Epidermal melanocyte (primary cell): ENCODE data around the gene AGTR1.
"Not testable (repeated sequence)": the region's sequence is repeated elsewhere in the genome, so short reads cannot be mapped to it uniquely, and the experiment has no call there.

ENCODE experiments used
- DNase-seq: peaks from one replicate; pipeline ENCODE4 v3.0.0; 2011; ENCODE audit warnings: low spot score; ENCODE audit not compliant: insufficient read length

AGTR1 gene

DNA sequence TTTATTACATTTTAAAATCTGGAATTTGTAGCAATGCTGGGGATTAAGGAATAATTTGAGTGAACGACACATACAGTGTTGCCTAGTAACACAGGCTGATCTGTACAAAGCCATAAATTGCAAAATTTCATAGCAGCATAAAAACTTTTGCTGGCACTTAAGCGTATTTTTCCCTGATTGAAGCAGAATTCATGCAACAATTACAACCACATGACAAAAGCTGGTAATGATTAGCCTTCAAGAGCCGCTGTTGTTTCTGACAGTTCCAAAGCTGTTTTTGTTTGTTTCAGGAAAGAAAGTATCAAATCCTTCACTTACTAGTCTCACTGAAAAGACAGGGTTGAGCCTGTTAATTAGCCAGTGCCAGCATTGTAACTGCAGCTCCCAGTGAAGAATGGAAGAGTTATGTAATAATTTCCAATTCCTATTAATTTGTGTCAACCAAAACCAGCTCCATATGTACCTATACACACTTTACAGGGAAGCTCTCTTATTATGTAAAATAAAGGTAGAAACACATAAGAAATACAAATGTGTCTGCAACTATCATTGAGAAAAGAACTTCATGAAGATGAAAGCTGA is 60.7 kb downstream of the AGTR1 start:
- DNase-seq: no peak

DNA sequence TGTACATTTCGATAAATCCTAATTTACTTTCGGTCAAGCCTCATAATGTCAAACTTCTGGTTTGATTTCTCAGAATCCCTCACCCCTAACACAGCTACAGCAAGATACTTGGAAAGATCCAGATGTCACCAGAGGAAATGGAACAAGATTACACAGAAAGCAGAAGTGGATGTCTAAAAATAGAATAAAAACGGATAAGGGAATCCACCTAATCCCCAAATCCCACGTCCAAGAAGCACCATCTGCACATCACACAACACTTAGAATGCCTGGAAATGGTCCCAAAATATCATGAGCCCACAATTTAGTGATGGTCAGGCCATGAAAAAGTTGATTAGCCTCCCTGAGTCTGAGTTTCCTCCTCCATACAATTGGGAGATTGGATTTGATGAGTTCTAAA is 61.7 kb downstream of the AGTR1 start:
- DNase-seq: no peak

DNA sequence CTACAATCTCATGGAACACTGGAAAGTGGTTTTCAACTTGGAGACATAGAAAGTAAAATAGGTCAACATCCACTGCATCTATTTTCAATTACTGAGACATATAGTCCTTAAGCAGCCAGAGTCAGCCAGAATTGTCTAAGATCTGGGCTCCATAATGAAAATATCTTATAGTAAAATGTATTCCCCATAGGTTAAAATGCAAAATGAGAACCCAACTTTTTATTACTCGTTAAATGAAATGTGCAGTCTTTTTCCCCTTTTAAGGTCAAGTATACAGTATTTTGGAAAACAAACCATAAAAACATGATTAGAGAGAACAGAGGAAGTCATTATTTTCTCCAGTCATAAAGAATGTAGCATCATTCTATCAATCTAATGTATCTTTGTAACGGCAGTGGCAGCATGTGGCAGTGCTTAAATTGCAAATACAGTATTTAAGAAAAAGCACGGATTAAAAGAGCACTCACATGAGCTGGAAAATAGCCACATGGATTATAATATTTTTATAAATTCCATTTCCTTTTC is 65.5 kb downstream of the AGTR1 start:
- DNase-seq: no peak

DNA sequence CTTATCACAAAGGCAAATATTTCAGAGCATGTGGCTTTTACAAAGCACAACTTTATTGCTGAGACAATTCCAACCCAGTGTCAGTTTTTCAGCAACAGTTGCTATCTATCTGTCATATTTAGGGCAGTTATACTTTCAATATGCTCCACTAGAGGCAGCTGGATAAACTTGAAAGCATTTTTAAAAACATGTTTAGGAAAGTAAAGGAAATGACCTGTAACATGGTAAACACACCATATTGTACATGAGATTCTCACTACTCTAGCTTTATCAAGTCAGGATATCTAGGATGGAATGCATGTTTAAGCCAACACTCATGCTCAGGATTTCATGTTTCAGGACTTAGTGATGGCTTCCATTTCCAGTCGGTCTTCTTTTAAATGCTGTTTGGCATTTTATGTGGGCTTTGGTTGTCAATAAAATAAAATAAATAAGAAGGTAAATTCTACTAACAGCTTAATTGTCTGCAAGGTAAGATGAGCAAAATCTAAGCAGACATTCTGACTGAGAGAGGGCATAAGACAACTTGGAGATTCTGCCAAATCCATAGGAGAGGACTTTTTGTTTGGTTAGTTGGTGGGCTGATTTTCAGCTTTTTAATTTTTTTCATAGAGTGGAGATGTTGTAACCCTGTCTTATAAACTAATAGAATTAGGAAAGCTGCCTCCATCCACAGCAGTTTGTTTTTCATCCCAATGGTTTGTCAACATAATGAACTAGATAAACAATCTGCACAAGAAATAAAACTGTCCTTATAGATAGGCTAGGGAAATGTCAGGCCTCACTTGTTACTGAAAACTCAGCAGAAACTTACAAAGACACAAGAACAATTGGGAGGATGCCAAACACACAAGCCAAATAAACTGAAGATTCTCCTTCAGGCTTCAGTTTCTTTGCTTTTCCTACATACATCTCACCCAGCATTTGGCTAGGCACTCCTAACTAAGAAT is 66.6 kb downstream of the AGTR1 start:
- no peak for DNase-seq

DNA sequence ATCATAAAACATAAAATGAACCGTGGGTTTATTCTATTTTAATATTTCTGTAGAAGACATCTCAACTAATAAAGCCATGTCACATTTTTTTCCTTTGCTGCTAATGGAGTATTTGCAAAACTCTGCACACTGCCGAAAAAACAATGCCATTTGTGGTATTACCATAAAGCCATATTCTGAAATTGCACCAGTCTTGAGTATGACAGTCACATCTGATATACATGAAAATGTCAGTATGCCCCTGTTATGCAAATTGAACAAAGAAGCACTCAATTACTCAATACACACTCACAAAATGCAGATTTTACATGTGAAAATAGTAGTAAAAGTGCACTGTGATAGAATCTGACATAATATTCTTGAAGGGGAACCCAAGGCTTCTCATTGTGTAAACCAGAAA is 74.7 kb downstream of the AGTR1 start:
- DNase-seq: no peak

DNA sequence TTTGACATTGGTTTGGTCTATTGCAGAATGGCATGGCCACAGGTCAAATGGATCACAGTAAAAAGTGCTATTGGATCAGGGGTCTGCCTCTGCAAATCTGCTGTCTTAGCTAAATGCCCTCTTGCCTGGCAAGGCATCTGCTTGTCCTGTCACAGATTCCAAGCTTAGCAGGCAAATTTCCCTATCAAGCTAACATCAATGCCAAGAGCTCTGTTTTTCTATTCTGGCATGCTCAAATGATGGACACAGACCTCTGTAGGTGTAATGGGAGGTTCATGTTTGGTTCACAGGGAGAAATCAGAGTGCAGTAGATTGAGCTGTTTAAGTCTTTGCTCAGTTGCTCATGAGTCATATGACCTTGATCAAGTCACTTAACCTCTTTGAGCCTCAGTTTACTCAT is 75.1 kb downstream of the AGTR1 start:
- DNase-seq: no peak

DNA sequence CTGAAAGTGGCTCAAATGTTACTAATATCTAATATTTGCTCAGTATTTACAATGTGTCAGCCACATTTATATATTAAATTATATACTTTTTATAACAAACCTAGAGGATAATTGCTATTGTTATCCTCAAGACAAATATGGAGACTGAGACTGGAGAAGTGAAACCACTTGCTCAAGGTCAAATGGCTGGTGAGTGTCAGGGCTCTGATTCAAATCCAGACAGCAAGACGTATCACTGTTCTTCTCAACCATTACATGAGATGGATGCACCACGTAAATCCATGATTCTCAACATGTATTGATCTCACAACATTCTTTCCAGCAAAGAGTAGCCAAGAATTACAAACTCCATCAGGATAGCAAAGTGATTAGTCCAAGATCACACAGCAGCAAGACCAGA is 76.1 kb downstream of the AGTR1 start:
- DNase-seq: no peak

DNA sequence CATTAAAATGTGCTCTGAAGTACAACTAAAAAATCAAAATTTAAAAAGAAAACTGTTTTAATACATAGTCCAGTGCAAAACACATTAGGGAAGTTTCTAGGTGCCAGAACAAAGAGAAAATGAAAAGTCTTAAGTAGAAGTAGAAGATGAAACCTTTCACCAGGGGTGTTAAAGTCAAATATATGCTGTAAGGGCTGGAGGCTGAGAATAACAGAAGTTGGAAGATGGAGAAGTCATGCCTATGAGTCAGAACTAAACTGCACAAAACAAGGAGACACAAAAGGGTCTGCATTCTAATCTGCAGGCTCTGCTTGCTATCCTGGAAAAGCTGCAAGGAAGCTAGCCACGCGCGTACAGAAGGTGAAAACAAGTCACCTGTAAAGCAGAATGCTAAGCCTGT is 81.2 kb downstream of the AGTR1 start:
- no peak for DNase-seq

DNA sequence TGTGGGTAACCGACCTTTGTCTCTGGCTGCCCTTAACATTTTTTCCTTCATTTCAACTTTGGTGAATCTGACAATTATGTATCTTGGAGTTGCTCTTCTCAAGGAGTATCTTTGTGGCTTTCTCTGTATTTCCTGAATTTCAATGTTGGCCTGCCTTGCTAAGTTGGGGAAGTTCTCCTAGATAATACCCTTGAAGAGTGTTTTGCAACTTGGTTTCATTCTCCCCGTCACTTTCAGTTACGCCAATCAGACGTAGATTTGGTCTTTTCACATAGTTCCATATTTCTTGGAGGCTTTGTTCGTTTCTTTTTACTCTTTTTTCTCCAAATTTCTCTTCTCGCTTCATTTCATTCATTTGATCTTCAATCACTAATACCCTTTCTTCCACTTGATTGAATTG is 87.3 kb downstream of the AGTR1 start:
- not testable (repeated sequence) for DNase-seq

DNA sequence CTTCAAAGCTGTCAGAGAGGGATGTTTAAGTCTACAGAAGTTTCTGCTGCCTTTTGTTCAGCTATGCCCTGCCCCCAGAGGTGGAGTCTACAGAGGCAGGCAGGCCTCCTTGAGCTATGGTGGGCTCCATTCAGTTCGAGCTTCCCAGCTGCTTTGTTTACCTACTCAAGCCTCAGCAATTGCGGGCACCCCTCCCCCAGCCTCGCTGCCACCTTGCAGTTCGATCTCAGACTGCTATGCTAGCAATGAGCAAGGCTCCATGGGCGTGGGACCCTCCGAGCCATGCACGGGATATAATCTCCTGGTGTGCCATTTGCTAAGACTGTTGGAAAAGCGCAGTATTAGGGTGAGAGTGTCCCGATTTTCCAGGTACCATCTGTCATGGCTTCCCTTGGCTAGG is 88.5 kb downstream of the AGTR1 start:
- not testable (repeated sequence) for DNase-seq

DNA sequence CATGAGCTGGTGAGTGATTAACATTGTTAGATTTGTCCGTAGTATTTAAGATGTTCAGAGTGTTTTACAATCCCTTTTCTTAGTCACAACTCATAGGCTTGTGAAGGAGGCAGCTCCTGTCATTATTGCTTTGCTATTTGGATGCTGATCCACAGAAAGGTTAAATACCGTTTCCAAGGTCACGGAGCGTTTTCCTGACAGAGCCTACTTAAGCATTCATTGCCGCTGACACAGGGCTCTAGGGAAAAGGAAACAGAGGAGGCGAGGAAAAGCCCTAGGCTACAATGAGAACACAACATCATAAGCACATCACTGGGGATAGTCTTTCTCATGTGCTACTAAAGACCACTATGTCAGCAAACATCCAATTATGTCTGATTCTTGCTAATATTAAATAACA is 91.4 kb downstream of the AGTR1 start:
- no peak for DNase-seq

DNA sequence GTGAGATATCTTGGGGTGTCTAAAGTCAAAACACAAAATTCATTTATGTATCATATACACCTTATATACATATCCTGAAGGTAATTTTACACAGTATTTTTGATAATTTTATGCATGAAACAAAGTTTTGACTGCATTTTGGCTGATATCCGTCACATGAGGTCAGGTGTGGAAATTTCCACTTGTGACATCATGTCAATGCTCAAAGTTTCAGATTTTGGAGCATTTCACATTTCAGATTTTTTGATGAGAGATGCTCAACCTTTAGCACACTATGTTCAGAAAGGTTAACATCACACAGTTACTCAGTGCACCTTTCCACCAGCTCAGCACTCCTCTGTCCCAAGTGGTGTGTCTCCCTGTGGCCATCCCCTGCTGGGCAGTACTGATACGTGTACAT is 92.2 kb downstream of the AGTR1 start:
- DNase-seq: no peak

DNA sequence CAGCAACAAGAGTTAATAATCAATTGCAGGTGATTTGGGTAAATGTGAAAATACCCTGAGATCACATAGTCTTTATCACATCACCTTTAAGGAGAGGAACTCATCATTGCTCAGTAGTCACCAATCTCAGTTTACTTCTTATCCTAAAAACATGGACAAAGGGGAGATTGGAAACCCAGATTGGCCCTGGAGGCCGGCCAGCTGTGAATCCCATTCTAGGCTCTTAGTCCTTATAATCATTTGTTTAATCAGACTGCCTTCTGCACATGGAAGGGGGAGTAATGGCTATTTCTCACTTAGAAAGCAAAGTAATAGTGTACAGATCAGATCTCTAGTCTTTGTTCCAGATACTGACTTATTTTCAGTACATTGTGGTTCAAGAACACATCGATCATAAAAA is 92.7 kb downstream of the AGTR1 start:
- no peak for DNase-seq

DNA sequence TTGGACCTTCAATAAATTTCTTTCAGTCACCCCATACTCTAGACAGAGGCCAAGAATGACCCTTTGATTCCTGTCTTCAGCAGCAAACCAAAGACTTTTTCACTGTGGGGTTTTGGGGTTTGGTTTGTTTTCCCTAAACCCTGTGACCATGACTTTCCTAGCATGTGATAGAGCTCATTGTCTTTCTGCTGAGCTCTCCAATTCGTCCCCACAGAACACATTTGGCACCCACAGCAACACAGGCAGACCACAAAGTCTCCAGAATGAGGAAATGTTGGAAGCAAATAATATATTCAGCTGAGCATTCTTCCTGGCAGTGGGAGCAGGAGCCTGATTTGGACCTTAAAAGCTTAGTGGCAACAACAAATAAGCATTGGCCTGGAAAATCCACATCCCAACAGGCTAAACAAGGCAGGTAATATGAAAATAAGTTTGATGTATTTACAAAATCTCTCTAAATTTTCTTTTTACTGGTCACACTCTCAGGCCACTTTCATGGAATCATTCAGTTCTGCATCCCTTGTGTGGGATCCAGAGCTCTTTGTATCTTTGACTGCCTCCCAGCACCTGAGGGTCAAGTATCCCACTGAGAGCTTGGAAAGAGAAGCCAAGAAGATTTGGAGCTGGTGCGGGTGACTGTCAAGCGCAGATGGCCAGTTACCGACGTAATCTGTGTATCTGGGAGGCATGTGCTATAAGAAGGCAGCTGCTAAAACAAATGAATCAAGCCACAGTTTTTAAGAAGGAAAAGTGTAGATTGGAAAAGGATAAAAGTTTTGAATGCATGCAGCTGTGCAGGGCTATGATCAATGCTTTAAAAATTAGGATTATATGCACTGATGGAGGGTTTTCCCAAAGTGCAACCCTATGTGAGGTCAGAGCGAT is 93.4 kb downstream of the AGTR1 start:
- no peak for DNase-seq

DNA sequence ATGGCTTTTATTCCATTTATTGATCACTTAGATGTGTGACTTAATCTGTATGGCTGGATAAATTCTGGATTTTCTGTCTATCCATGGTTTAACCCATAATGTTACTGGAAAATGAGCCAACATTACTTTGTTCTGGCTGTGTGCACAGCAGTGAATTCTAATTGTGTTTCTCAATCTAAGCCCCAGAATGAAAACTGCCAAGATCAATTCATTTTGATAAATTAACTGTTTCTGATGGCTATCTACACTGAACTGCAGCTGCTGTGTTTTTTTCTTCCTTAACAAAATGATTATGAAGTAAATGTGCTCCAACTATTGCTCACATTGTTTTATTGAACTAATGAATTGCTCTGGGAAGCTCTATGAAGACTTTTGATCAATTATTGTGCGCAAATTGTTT is 94.2 kb downstream of the AGTR1 start:
- no peak for DNase-seq

DNA sequence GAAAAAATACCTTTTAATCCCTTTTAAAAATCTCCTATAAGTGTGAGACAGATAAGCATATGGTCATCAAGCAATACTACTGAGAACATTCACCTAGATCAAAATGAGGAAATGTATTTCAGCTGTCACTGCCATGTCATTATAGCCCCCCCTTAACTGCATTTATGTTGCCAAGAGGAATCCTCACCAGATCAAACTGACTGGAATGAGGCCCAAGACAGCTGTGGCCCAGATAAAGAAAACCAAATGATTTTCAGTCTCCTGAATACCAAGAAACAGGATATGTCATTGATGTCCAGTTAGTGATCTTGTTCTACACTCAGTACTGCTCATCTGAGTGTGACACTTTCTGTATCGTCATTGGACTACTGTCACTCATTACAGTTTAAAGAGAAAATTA is 94.8 kb downstream of the AGTR1 start:
- no peak for DNase-seq
